HL-60 (cell line): Measurements from ENCODE around the gene GNAS.

Experiments
- POLR2AphosphoS5 ChIP-seq: IDR thresholded peaks from 2 replicates; pipeline ENCODE4 v1.6.1; 2012; ENCODE audit warnings: low read depth
- TF ChIP-seq, protein P1 (sequence below): IDR thresholded peaks from one replicate; pipeline ENCODE4 v1.5.1; 2011; ENCODE audit warnings: low read length, control low read depth, inconsistent platforms; ENCODE audit not compliant: insufficient read depth

DNA sequence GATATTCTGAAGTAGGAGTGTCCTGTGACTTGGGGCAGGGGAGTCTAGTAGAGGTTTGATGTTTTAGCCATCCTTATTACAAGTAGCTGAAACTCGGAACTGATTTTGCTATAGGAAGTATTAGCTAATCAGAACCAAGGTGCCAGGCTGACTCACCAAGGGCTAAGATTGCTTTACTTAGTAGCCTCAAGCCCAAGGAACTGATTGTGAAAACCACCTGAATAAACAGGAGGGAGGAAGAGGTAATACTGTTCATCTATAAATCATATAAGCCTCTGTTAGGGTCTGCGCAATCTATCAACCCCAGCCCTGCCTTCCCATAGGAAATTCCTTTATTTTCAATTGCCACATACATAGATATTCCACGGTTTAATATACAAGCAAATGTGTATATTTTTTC is 54.4 kb downstream of the GNAS start:
- TF ChIP-seq, protein P1, sequence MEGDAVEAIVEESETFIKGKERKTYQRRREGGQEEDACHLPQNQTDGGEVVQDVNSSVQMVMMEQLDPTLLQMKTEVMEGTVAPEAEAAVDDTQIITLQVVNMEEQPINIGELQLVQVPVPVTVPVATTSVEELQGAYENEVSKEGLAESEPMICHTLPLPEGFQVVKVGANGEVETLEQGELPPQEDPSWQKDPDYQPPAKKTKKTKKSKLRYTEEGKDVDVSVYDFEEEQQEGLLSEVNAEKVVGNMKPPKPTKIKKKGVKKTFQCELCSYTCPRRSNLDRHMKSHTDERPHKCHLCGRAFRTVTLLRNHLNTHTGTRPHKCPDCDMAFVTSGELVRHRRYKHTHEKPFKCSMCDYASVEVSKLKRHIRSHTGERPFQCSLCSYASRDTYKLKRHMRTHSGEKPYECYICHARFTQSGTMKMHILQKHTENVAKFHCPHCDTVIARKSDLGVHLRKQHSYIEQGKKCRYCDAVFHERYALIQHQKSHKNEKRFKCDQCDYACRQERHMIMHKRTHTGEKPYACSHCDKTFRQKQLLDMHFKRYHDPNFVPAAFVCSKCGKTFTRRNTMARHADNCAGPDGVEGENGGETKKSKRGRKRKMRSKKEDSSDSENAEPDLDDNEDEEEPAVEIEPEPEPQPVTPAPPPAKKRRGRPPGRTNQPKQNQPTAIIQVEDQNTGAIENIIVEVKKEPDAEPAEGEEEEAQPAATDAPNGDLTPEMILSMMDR = no peak
- no peak for TF ChIP-seq POLR2AphosphoS5
